Natural killer cell (primary cell): ENCODE results near the gene KSR2. TPM values are rescaled to one million over a fixed set of nuclear protein-coding genes. Genes with fewer than 3 reads are reported as not detected.

Source experiments
- ATAC-seq, 3 donors: fragments of 150-1000 bp in 2 of 3; fragments of 200-7000 bp in 1 of 3; cut with Tn5 transposase; 1 replicate in 1 of 3; 2 replicates in 2 of 3; pipeline ENCODE4 v1.10.0; 2021; ENCODE audit warnings: mild to moderate bottlenecking in 2 of 3, moderate library complexity in 2 of 3
- DNase-seq, 2 donors: peaks; one replicate each; pipeline versions ENCODE4 v3.0.0 to v3.0.0-alpha.2; 2013 to 2021; ENCODE audit warnings: mixed read lengths in 1 of 2
- H3K27ac ChIP-seq: one replicate; pipeline ENCODE4 v1.5.1; 2013; ENCODE audit warnings: mild to moderate bottlenecking, low read length
- H3K27me3 ChIP-seq: one replicate; pipeline ENCODE4 v1.6.1; 2013; ENCODE audit warnings: low read length; ENCODE audit not compliant: control insufficient read depth, insufficient read depth
- H3K36me3 ChIP-seq: one replicate; pipeline ENCODE4 v1.6.1; 2013; ENCODE audit warnings: low read length; ENCODE audit not compliant: control insufficient read depth, insufficient read depth
- H3K4me1 ChIP-seq: one replicate; pipeline ENCODE4 v1.6.1; 2013; ENCODE audit warnings: low read length; ENCODE audit not compliant: control insufficient read depth, insufficient read depth
- H3K4me3 ChIP-seq: one replicate; pipeline ENCODE4 v1.5.1; 2013; ENCODE audit warnings: low read length
- H3K9me3 ChIP-seq: one replicate; pipeline ENCODE4 v1.6.1; 2013; ENCODE audit warnings: low read length; ENCODE audit not compliant: control insufficient read depth, insufficient read depth
- H3K27ac Mint-ChIP-seq, 2 donors: one replicate each; pipeline ENCODE4 v1.8.0; 2022; ENCODE audit warnings: mild to moderate bottlenecking in 2 of 2, mixed read lengths in 2 of 2, moderate library complexity in 1 of 2
- H3K27me3 Mint-ChIP-seq, 2 donors: one replicate each; pipeline ENCODE4 v1.8.0; 2022; ENCODE audit warnings: low read depth in 2 of 2, mixed read lengths in 2 of 2
- H3K36me3 Mint-ChIP-seq: one replicate; pipeline ENCODE4 v1.8.0; 2022; ENCODE audit warnings: mixed read lengths
- H3K4me1 Mint-ChIP-seq, 2 donors: one replicate each; pipeline ENCODE4 v1.8.0; 2022; ENCODE audit warnings: mixed read lengths in 2 of 2
- H3K4me3 Mint-ChIP-seq: one replicate; pipeline ENCODE4 v1.8.0; 2022; ENCODE audit warnings: mild to moderate bottlenecking, moderate library complexity, mixed read lengths
- H3K9me3 Mint-ChIP-seq, 2 donors: one replicate each; pipeline ENCODE4 v1.8.0; 2022; ENCODE audit warnings: mixed read lengths in 2 of 2
- CTCF ChIP-seq: fragments of 200-600 bp; IDR thresholded peaks from one replicate; pipeline ENCODE4 v1.8.0; 2022; ENCODE audit warnings: antibody characterized with exemption
- WGBS: methylation state at CpG from one replicate; pipeline ENCODE4 v1.1.7; 2013; ENCODE audit warnings: missing lambda C conversion rate; ENCODE audit not compliant: insufficient coverage; 5-methylcytosine and 5-hydroxymethylcytosine counted together
- intact Hi-C: fragments of 100-400 bp; cut with micrococcal nuclease; formaldehyde crosslinking; loops from one replicate; pipeline ENCODE4 v1.14.2; 2022
- total RNA-seq, 4 donors: library from RNA; stranded (reverse); fragments of 120-200 nt in 1 of 4; gene quantifications; one replicate each; pipeline versions ENCODE4 v1.2.3 to v1.2.4, GENCODE V29; 2013 to 2022

KSR2 gene
- total RNA-seq, 3 donors from 2014 or later (not counting 1 experiment from before 2014, with no cell fraction given), result not detected

- intact Hi-C loops, result loop anchor here (10.0 kb wide), 1 partner anchor 879 kb away; no protein-coding TSS in a partner anchor
- 43% methylated on average over 12 of the region's 12 CpGs for WGBS
- ATAC-seq (no peak), DNase-seq (no peak)
- Histone ChIP-seq H3K4me3 (no peak overlapping the region), H3K36me3 (no peaks in the 10 kb centered on the region), H3K9me3 (no peaks in the 10 kb centered on the region), H3K4me1 (no peaks in the 10 kb centered on the region), H3K27ac (no peak overlapping the region), H3K27me3 (no peaks in the 10 kb centered on the region)
- Mint-ChIP-seq H3K27ac (no peak overlapping the region), H3K4me1 (no peaks in the 10 kb centered on the region), H3K4me3 (no peak overlapping the region), H3K36me3 (no peaks in the 10 kb centered on the region), H3K9me3 (peaks cover 0 to 2% of the 10 kb centered on the region in 2 donors), H3K27me3 (peaks cover 15% of the 10 kb centered on the region in 2 donors)
- no peak for TF ChIP-seq CTCF
Observed at GRCh38 chr12:117583677-117584225, 385.0 kb downstream of the KSR2 start.

GRCh38 chr12:117583092-117583491 is 385.7 kb downstream of the KSR2 start:
- Histone ChIP-seq H3K4me3 (no peak overlapping the region), H3K27ac (no peak overlapping the region), H3K36me3 (no peaks in the 10 kb centered on the region), H3K9me3 (no peaks in the 10 kb centered on the region), H3K4me1 (no peaks in the 10 kb centered on the region), H3K27me3 (no peaks in the 10 kb centered on the region)
- no peak for TF ChIP-seq CTCF
- H3K4me3 Mint-ChIP-seq, result no peak overlapping the region
- 86% methylated on average over 2 of the region's 2 CpGs for WGBS
- no peaks in the 10 kb centered on the region for H3K36me3 Mint-ChIP-seq
- no peak for DNase-seq
- ATAC-seq, result no peak
- H3K9me3 Mint-ChIP-seq, result peaks cover 0 to 2% of the 10 kb centered on the region in 2 donors
- peaks cover 15% of the 10 kb centered on the region in 2 donors for H3K27me3 Mint-ChIP-seq
- intact Hi-C loops, result loop anchor here (10.0 kb wide), 1 partner anchor 878 kb away; no protein-coding TSS in a partner anchor
- no peak overlapping the region for H3K27ac Mint-ChIP-seq
- no peaks in the 10 kb centered on the region for H3K4me1 Mint-ChIP-seq

GRCh38 chr12:117582135-117582784 is 386.5 kb downstream of the KSR2 start:
- H3K4me3 ChIP-seq, result no peak overlapping the region
- TF ChIP-seq CTCF, result no peak
- no peak for ATAC-seq
- DNase-seq, result no peak
- Mint-ChIP-seq H3K27me3 (peaks cover 15% of the 10 kb centered on the region in 2 donors), H3K4me3 (no peak overlapping the region), H3K9me3 (peaks cover 0 to 2% of the 10 kb centered on the region in 2 donors), H3K36me3 (no peaks in the 10 kb centered on the region), H3K27ac (no peak overlapping the region), H3K4me1 (no peaks in the 10 kb centered on the region)
- H3K36me3 ChIP-seq, result no peaks in the 10 kb centered on the region
- intact Hi-C loops, result loop anchor here (10.0 kb wide), 1 partner anchor 877 kb away; no protein-coding TSS in a partner anchor
- no peak overlapping the region for H3K27ac ChIP-seq
- WGBS, result 61% methylated on average over 10 of the region's 10 CpGs
- H3K4me1 ChIP-seq, result no peaks in the 10 kb centered on the region
- no peaks in the 10 kb centered on the region for H3K9me3 ChIP-seq
- no peaks in the 10 kb centered on the region for H3K27me3 ChIP-seq
